ENCODE data around the gene TSPO. TPM values are rescaled to one million over a fixed set of nuclear protein-coding genes. Genes with fewer than 3 reads are reported as not detected.

TSPO gene
- total and polyA plus RNA-seq, 2 experiments from 2014 or later = 34.6 to 44.7 TPM

DNA sequence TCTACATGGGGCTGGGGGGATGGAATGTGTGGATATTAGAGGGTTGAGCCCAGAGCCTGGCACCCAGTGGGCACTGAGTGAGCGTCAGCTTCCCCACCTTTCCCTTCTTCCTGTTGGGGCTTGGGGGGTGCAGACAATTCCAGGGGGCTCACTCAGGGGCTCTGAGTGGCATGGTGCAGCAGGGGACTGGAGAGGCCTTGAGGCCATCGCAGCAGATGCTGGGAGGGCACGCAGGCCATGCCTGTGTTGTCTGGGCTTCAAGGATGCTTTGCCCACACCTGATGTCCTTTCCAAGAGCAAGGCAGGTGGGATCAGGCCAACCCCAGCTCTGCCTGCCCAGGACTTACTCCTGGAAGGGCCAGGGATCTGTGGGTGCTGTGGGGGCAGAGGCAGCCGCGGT is 46.8 kb downstream of the TSPO start:
- H3K4me1 Mint-ChIP-seq = peaks cover 7% of the 10 kb centered on the region

More for the DNA sequence above, 46.8 kb downstream of the TSPO start:
- Histone ChIP-seq H3K79me2 (replicated peaks; ENCODE audit: insufficient read depth) (no peaks in the 10 kb centered on the region), H3K4me2 (no peak overlapping the region), H3K27me3 (ENCODE audit: insufficient read depth) (no peaks in the 10 kb centered on the region), H3K9me2 (ENCODE audit: insufficient read depth) (no peaks in the 10 kb centered on the region), H3F3A (replicated peaks; ENCODE audit: low read depth) (0 out of 2 replicates have a peak, but pooled peaks cover 4% of the 10 kb centered on the region), H3K4me1 (ENCODE audit: insufficient read depth) (no peaks in the 10 kb centered on the region; the same call in 1 of the 2 replicates), H2AFZ (no peak overlapping the region), H4K20me1 (replicated peaks; ENCODE audit: insufficient read depth) (no peaks in the 10 kb centered on the region), H3K4me3 (no peak overlapping the region), H3K27ac (ENCODE audit: low read depth) (no peak overlapping the region), H3K36me3 (ENCODE audit: insufficient read depth) (no peaks in the 10 kb centered on the region)
- Mint-ChIP-seq H3K36me3 (ENCODE audit: low read depth) (no peaks in the 10 kb centered on the region), H3K9me3 (no peaks in the 10 kb centered on the region; the same call in 2 of the 3 replicates), H3K27ac (no peak overlapping the region), H3K27me3 (ENCODE audit: insufficient read depth, low read depth, poor library complexity) (peaks cover 14% of the 10 kb centered on the region), H3K4me3 (no peak overlapping the region)
- DNase-seq (ENCODE audit: low spot score) (no peak), ATAC-seq (no peak)
- TF ChIP-seq STAT1 (IDR thresholded peaks at IDR 0.05; ENCODE audit: unreplicated experiment) (no peak), ZNF331 (CRISPR knock-in tag; IDR thresholded peaks at IDR 0.05; ENCODE audit: low read depth) (no peak), EZH2 (IDR thresholded peaks at IDR 0.05; ENCODE audit: low read depth, unreplicated experiment) (no peak), CREB1 (CRISPR knock-in tag; IDR thresholded peaks at IDR 0.05; ENCODE audit: low read depth) (no peak), EZH2phosphoT487 (IDR thresholded peaks at IDR 0.05; ENCODE audit: unreplicated experiment) (no peak), POLR2AphosphoS5 (IDR thresholded peaks at IDR 0.05; ENCODE audit: low read depth) (no peak), ZNF114 (CRISPR knock-in tag; IDR thresholded peaks at IDR 0.05) (no peak), NANOG (IDR thresholded peaks at IDR 0.05; ENCODE audit: borderline replicate concordance) (no peak)
- TF ChIP-seq, protein P1, sequence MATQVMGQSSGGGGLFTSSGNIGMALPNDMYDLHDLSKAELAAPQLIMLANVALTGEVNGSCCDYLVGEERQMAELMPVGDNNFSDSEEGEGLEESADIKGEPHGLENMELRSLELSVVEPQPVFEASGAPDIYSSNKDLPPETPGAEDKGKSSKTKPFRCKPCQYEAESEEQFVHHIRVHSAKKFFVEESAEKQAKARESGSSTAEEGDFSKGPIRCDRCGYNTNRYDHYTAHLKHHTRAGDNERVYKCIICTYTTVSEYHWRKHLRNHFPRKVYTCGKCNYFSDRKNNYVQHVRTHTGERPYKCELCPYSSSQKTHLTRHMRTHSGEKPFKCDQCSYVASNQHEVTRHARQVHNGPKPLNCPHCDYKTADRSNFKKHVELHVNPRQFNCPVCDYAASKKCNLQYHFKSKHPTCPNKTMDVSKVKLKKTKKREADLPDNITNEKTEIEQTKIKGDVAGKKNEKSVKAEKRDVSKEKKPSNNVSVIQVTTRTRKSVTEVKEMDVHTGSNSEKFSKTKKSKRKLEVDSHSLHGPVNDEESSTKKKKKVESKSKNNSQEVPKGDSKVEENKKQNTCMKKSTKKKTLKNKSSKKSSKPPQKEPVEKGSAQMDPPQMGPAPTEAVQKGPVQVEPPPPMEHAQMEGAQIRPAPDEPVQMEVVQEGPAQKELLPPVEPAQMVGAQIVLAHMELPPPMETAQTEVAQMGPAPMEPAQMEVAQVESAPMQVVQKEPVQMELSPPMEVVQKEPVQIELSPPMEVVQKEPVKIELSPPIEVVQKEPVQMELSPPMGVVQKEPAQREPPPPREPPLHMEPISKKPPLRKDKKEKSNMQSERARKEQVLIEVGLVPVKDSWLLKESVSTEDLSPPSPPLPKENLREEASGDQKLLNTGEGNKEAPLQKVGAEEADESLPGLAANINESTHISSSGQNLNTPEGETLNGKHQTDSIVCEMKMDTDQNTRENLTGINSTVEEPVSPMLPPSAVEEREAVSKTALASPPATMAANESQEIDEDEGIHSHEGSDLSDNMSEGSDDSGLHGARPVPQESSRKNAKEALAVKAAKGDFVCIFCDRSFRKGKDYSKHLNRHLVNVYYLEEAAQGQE (IDR thresholded peaks at IDR 0.05; ENCODE audit: unreplicated experiment) = no peak
- TF ChIP-seq, protein P2, sequence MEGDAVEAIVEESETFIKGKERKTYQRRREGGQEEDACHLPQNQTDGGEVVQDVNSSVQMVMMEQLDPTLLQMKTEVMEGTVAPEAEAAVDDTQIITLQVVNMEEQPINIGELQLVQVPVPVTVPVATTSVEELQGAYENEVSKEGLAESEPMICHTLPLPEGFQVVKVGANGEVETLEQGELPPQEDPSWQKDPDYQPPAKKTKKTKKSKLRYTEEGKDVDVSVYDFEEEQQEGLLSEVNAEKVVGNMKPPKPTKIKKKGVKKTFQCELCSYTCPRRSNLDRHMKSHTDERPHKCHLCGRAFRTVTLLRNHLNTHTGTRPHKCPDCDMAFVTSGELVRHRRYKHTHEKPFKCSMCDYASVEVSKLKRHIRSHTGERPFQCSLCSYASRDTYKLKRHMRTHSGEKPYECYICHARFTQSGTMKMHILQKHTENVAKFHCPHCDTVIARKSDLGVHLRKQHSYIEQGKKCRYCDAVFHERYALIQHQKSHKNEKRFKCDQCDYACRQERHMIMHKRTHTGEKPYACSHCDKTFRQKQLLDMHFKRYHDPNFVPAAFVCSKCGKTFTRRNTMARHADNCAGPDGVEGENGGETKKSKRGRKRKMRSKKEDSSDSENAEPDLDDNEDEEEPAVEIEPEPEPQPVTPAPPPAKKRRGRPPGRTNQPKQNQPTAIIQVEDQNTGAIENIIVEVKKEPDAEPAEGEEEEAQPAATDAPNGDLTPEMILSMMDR (conservative IDR thresholded peaks at IDR 0.05; ENCODE audit: low read depth in 2 of 2) = no peak
- TF ChIP-seq, protein P3, sequence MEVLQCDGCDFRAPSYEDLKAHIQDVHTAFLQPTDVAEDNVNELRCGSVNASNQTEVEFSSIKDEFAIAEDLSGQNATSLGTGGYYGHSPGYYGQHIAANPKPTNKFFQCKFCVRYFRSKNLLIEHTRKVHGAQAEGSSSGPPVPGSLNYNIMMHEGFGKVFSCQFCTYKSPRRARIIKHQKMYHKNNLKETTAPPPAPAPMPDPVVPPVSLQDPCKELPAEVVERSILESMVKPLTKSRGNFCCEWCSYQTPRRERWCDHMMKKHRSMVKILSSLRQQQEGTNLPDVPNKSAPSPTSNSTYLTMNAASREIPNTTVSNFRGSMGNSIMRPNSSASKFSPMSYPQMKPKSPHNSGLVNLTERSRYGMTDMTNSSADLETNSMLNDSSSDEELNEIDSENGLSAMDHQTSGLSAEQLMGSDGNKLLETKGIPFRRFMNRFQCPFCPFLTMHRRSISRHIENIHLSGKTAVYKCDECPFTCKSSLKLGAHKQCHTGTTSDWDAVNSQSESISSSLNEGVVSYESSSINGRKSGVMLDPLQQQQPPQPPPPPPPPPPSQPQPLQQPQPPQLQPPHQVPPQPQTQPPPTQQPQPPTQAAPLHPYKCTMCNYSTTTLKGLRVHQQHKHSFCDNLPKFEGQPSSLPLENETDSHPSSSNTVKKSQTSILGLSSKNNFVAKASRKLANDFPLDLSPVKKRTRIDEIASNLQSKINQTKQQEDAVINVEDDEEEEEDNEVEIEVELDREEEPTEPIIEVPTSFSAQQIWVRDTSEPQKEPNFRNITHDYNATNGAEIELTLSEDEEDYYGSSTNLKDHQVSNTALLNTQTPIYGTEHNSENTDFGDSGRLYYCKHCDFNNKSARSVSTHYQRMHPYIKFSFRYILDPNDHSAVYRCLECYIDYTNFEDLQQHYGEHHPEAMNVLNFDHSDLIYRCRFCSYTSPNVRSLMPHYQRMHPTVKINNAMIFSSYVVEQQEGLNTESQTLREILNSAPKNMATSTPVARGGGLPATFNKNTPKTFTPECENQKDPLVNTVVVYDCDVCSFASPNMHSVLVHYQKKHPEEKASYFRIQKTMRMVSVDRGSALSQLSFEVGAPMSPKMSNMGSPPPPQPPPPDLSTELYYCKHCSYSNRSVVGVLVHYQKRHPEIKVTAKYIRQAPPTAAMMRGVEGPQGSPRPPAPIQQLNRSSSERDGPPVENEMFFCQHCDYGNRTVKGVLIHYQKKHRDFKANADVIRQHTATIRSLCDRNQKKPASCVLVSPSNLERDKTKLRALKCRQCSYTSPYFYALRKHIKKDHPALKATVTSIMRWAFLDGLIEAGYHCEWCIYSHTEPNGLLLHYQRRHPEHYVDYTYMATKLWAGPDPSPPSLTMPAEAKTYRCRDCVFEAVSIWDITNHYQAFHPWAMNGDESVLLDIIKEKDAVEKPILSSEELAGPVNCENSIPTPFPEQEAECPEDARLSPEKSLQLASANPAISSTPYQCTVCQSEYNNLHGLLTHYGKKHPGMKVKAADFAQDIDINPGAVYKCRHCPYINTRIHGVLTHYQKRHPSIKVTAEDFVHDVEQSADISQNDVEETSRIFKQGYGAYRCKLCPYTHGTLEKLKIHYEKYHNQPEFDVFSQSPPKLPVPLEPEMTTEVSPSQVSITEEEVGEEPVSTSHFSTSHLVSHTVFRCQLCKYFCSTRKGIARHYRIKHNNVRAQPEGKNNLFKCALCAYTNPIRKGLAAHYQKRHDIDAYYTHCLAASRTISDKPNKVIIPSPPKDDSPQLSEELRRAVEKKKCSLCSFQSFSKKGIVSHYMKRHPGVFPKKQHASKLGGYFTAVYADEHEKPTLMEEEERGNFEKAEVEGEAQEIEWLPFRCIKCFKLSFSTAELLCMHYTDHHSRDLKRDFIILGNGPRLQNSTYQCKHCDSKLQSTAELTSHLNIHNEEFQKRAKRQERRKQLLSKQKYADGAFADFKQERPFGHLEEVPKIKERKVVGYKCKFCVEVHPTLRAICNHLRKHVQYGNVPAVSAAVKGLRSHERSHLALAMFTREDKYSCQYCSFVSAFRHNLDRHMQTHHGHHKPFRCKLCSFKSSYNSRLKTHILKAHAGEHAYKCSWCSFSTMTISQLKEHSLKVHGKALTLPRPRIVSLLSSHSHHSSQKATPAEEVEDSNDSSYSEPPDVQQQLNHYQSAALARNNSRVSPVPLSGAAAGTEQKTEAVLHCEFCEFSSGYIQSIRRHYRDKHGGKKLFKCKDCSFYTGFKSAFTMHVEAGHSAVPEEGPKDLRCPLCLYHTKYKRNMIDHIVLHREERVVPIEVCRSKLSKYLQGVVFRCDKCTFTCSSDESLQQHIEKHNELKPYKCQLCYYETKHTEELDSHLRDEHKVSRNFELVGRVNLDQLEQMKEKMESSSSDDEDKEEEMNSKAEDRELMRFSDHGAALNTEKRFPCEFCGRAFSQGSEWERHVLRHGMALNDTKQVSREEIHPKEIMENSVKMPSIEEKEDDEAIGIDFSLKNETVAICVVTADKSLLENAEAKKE (CRISPR knock-in tag; IDR thresholded peaks at IDR 0.05) = no peak
